Measurements from ENCODE around the gene POLQ. TPM values are rescaled to one million over a fixed set of nuclear protein-coding genes. Genes with fewer than 3 reads are reported as not detected.

The POLQ gene
- total RNA-seq (2022; extraction: Qiagen RNA extraction; ENCODE audit: low read depth) = 5.9 to 7.5 TPM (median 6.6 TPM) in 5 replicates

GRCh38 chr3:121545574-121546455, at the start of gene POLQ:
Gene POLQ (minus strand): TSS chr3:121545988. CDS start chr3:121545877, 111 bp downstream.

GRCh38 chr3:121592856-121593702, 47.3 kb upstream of the POLQ start, which contains the start of gene FBXO40:
Gene FBXO40 (plus strand): TSS chr3:121593379. CDS start chr3:121620576, 27,197 bp downstream.

GRCh38 chr3:121567649-121568048, 21.9 kb upstream of the POLQ start, which contains the start of gene ARGFX:
Gene ARGFX (plus strand): TSS chr3:121567949. CDS start chr3:121570714, 2,765 bp downstream.

Other genes starting within 250 kb of the POLQ start
- not detected in 5 replicates for gene ARGFX, start 22.0 kb upstream of the POLQ start, total RNA-seq (2022; extraction: Qiagen RNA extraction; ENCODE audit: low read depth)
- gene FBXO40, start 47.4 kb upstream of the POLQ start, total RNA-seq (2022; extraction: Qiagen RNA extraction; ENCODE audit: low read depth) = not detected in 5 replicates
- gene HCLS1, start 114.9 kb upstream of the POLQ start, total RNA-seq (2022; extraction: Qiagen RNA extraction; ENCODE audit: low read depth) = 0.05 to 0.18 TPM (median 0.12 TPM) in 4 of 5 replicates, not detected in the other
- gene GOLGB1, start 203.8 kb upstream of the POLQ start, total RNA-seq (2022; extraction: Qiagen RNA extraction; ENCODE audit: low read depth) = 14.8 to 16.8 TPM (median 16.0 TPM) in 5 replicates

Measured in A549 treated with GW870086 at 1 μM for 4 hours (cell line).